Adrenal gland (tissue), 12 donors: Measurements from ENCODE around the gene AFAP1. TPM values are rescaled to one million over a fixed set of nuclear protein-coding genes. Genes with fewer than 3 reads are reported as not detected.

Experiments used
- DNase-seq, 7 donors: peaks; one replicate each; pipeline ENCODE4 v3.0.0-alpha.2; 2019 to 2020
- H3K27ac ChIP-seq, 5 donors: fragments of 200-600 bp; sonication (generic) in 4 of 5; 1 replicate in 3 of 5; 2 replicates in 2 of 5; pipeline versions ENCODE4 v1.5.1 to v1.8.0; 2016 to 2020; ENCODE audit warnings: mild to moderate bottlenecking in 1 of 5
- H3K27me3 ChIP-seq: fragments of 200-600 bp; 2 replicates; pipeline ENCODE4 v1.8.0; 2021
- H3K36me3 ChIP-seq, 2 donors: fragments of 200-600 bp; replicated peaks in 1 of 2; 1 replicate in 1 of 2; 2 replicates in 1 of 2; pipeline versions ENCODE4 v1.5.1 to v1.8.0; 2018 to 2022
- H3K4me1 ChIP-seq, 2 donors: fragments of 200-600 bp; replicated peaks in 1 of 2; 1 replicate in 1 of 2; 2 replicates in 1 of 2; pipeline versions ENCODE4 v1.5.1 to v1.8.0; 2018 to 2021
- H3K4me3 ChIP-seq, 4 donors: fragments of 200-600 bp; sonication (generic) in 3 of 4; one replicate each; pipeline ENCODE4 v1.5.1; 2016 to 2018
- H3K9me3 ChIP-seq, 3 donors: fragments of 200-600 bp; sonication (generic) in 1 of 3; replicated peaks in 1 of 3; 1 replicate in 2 of 3; 2 replicates in 1 of 3; pipeline versions ENCODE4 v1.5.1 to v1.8.0; 2016 to 2021
- POLR2A ChIP-seq, 2 donors: fragments of 450-650 bp; IDR thresholded peaks; one replicate each; pipeline ENCODE4 v1.6.1; 2017; ENCODE audit warnings: antibody characterized with exemption in 2 of 2, mild to moderate bottlenecking in 2 of 2, moderate library complexity in 1 of 2
- WGBS, 4 donors: extraction: QIAGEN DNeasy Blood & Tissue Kit in 2 of 4; methylation state at CpG; one replicate each; pipeline versions ENCODE4 v1.1.5 to v1.1.7; 2013 to 2017; 5-methylcytosine and 5-hydroxymethylcytosine counted together
- intact Hi-C, 2 donors: fragments of 100-400 bp; cut with DNase I; formaldehyde crosslinking; loops; one replicate each; pipeline versions ENCODE4 v1.14.1 to v1.15.0; 2022 to 2023
- polyA plus RNA-seq, 3 donors: library from polyadenylated mRNA; stranded (reverse); fragments of 200-250 nt in 2 of 3; fragments of 350-450 nt in 1 of 3; fragmentation: Illumina TruSeq in 1 of 3; extraction: RNeasy Lipid Tissue Mini Kit (QIAGEN cat#74804) in 1 of 3; gene quantifications; one replicate each; pipeline ENCODE4 v1.2.3, GENCODE V29; 2013 to 2014
- total RNA-seq, 9 donors: library from RNA; depleted of rRNA in 4 of 9; stranded (reverse); fragments of >200 nt in 4 of 9; fragments of 120-200 nt in 1 of 9; fragmentation: NEBNext Ultra II Directional in 1 of 9; extraction: Animal tissue kit (Norgen Biotek cat#: 25700) in 1 of 9; gene quantifications; one replicate each; pipeline versions ENCODE4 v1.1.0 to v1.2.4, GENCODE V29; 2013 to 2023
- TF ChIP-seq, protein P1 (sequence below), 6 experiments: fragments of 450-650 bp in 4 of 6; fragments of 200-600 bp in 2 of 6; sonication (generic) in 1 of 6; IDR thresholded peaks; 1 replicate in 5 of 6; 2 replicates in 1 of 6; pipeline versions ENCODE4 v1.5.1 to v1.8.0; 2016 to 2021; ENCODE audit warnings: antibody characterized with exemption in 6 of 6, mild to moderate bottlenecking in 2 of 6, moderate library complexity in 1 of 6
- donor health status: healthy with polysubstance abuse.
- donor health status: Bipolar disorder and iron deficiency.
- donor health status: DM: yes; HTN: yes; CAD: no.
- donor health status: DM: no; HTN: no; CAD: no.
- donor health status: DM: no; HTN: no; CAD: no.
- donor health status: DM: yes; HTN: yes; CAD: no.

Gene AFAP1
- total and polyA plus RNA-seq, 12 donors = 3.3 to 16.1 (median 9.8) TPM

DNA sequence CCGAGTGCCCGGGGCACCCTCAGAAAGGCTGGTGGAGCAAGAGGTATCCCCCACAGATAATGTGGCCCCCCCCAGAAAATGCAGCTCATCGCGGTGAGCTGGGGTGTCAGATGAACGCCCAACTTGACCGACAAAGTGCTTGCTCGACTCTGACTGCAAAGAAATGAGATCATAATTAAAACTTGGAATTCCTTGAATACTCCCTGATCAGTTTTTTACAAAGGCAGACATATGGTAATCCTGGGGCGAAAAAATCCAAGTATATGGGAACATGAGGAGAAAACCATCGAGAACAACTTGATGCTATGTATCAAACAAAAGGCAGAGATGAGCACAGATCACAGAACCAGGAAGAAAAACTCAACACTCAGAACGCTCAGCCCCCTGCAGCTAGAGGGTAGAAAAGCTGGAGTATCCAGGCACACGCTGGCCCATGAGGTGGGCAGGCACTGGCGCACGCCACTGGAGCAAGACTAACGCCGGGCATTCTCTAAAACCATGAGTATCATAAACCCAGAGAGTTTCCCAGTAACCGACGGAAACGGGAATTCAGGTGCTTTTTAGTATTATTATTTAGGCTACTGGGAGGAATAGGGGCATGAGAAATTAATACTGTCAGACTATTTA, 127.3 kb downstream of the AFAP1 start:
- 80 to 83% (median 82%) methylated on average over 17 to 18 of the region's 18 CpGs for WGBS, 4 donors
- H3K4me1 ChIP-seq = peaks cover 0 to 7% of the 10 kb centered on the region in 2 donors
- no peaks in the 10 kb centered on the region for H3K9me3 ChIP-seq
- peaks cover 0 to 12% of the 10 kb centered on the region in 2 donors for H3K36me3 ChIP-seq
- DNase-seq = no peak
- H3K4me3 ChIP-seq = no peak overlapping the region
- peak overlapping the region in 1 of 5 donors; percentile 80 for H3K27ac ChIP-seq
- intact Hi-C loops = no loop called here
- no peaks in the 10 kb centered on the region for H3K27me3 ChIP-seq
- no peak for TF ChIP-seq POLR2A (IDR thresholded peaks at IDR 0.05)
- TF ChIP-seq, protein P1, sequence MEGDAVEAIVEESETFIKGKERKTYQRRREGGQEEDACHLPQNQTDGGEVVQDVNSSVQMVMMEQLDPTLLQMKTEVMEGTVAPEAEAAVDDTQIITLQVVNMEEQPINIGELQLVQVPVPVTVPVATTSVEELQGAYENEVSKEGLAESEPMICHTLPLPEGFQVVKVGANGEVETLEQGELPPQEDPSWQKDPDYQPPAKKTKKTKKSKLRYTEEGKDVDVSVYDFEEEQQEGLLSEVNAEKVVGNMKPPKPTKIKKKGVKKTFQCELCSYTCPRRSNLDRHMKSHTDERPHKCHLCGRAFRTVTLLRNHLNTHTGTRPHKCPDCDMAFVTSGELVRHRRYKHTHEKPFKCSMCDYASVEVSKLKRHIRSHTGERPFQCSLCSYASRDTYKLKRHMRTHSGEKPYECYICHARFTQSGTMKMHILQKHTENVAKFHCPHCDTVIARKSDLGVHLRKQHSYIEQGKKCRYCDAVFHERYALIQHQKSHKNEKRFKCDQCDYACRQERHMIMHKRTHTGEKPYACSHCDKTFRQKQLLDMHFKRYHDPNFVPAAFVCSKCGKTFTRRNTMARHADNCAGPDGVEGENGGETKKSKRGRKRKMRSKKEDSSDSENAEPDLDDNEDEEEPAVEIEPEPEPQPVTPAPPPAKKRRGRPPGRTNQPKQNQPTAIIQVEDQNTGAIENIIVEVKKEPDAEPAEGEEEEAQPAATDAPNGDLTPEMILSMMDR (IDR thresholded peaks at IDR 0.05) = no peak

DNA sequence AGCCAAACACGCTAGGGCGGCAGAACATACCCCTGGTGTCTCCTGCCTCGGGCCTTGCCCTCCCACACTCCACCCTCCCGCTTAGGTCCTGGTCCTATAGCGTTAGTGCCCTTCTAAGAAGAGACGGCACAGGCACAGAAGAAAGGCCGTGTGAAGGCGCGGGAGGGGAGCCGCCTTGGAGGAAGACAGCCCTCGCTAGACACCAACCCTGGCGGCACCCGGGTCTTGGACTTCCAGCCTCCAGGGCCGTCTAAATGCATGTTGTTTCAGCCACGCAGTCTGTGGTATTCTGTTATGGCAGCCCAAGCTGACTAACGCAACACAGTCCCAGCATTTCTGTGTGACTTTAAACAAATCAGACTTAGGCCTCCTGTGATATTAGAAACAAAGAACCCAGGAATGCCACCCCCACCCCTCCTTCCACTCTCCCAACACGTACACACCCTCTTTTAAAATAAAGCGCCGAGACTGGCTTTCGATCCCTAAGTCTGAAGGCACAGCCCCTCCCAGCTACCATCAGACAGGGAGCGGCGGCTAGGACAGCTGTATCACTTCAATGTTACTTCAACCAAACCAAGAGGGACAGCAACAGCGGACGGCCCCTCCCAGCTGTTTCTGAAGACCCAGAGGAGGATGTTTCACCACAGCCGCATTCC, 128.0 kb downstream of the AFAP1 start:
- intact Hi-C loops = no loop called here
- peaks cover 0 to 7% of the 10 kb centered on the region in 2 donors for H3K4me1 ChIP-seq
- no peaks in the 10 kb centered on the region for H3K9me3 ChIP-seq
- no peaks in the 10 kb centered on the region for H3K27me3 ChIP-seq
- peak overlapping the region in 2 of 5 donors; percentile 27 to 80 for H3K27ac ChIP-seq
- 82 to 89% (median 83%) methylated on average over 18 to 25 of the region's 25 CpGs for WGBS, 4 donors
- peaks cover 0 to 12% of the 10 kb centered on the region in 2 donors for H3K36me3 ChIP-seq
- no peak overlapping the region for H3K4me3 ChIP-seq
- peak in 3 of 7 donors; percentile 25 to 68 (median 49) for DNase-seq
- TF ChIP-seq, protein P1 (IDR thresholded peaks at IDR 0.05) = no peak
- no peak for TF ChIP-seq POLR2A (IDR thresholded peaks at IDR 0.05)

DNA sequence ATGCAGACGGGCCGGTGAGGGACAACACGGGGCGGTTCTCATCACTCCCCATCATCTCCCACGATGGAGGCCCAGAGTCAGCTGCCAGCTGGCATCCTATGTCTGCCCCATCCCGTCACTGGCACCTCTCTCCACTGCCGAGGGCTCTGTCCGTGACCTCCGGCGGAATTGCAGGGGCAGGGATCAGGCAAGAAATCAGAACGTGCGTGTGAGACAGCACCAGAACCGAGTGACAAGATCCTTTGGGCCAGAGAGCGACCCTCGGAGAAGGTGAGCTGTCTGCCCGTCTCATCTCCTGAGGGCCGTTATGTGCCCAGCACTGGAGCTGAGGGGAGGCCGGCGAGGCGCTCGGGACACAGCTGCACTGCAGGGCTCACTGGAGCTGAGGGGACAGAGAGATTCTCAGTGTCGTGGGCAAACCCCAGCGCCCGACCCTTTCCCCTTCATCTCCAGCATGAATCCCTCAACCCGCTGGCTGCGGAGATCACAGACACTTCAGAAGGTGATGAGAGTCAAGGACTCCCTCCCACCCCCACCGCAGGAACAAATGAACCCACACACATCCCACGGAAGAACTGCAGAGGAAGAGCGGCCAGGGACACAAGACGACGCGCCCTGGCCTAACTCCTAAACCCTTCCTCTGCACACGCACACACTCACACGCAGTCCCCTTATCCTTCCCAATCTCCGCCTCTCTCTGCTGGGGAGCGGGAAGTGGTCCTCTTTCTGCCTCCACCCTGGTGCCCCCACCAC, 128.7 kb downstream of the AFAP1 start:
- Histone ChIP-seq H3K4me1 (peaks cover 0 to 7% of the 10 kb centered on the region in 2 donors), H3K9me3 (no peaks in the 10 kb centered on the region), H3K36me3 (peaks cover 0 to 12% of the 10 kb centered on the region in 2 donors), H3K27ac (peak overlapping the region in 2 of 5 donors; percentile 27 to 80), H3K4me3 (no peak overlapping the region), H3K27me3 (no peaks in the 10 kb centered on the region)
- no peak for TF ChIP-seq POLR2A (IDR thresholded peaks at IDR 0.05)
- TF ChIP-seq, protein P1 (IDR thresholded peaks at IDR 0.05) = no peak
- 83 to 92% (median 88%) methylated on average over 29 to 36 of the region's 36 CpGs for WGBS, 4 donors
- DNase-seq = peak in 1 of 7 donors; percentile 46
- intact Hi-C loops = no loop called here

DNA sequence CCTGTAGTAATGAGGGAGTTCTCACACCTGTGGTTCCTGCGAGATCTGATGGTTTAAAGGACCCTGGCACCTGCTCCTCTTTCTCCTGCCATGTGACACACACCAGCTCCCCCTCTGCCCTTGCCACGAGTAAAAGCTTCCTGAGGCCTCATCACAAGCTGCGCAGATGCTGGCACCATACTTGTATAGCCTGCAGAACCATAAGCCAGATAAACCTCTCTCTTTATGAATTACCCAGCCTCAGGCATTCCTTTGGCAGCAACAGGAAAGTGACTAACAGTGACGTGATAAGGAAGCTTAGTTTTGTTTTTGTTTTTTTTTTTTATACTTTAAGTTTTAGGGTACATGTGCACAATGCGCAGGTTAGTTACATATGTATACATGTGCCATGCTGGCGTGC, 130.9 kb downstream of the AFAP1 start:
- DNase-seq = peak in 2 of 7 donors; percentile 22 to 50
- no peak for TF ChIP-seq POLR2A (IDR thresholded peaks at IDR 0.05)
- TF ChIP-seq, protein P1 (IDR thresholded peaks at IDR 0.05) = no peak
- 67 to 77% (median 75%) methylated on average over 6 of the region's 6 CpGs for WGBS, 4 donors
- no peaks in the 10 kb centered on the region for H3K9me3 ChIP-seq
- no peaks in the 10 kb centered on the region for H3K27me3 ChIP-seq
- H3K36me3 ChIP-seq = no peaks in the 10 kb centered on the region
- peaks cover 0 to 1% of the 10 kb centered on the region in 2 donors for H3K4me1 ChIP-seq
- H3K4me3 ChIP-seq = no peak overlapping the region
- H3K27ac ChIP-seq = peak overlapping the region in 1 of 5 donors; percentile 85
- intact Hi-C loops = no loop called here
